GF-D8 (cell line): ENCODE results near the gene PAM16.
A peak's percentile ranks its signal among the peaks of the same experiment; 100 is the strongest.
"Not testable (repeated sequence)": the region's sequence is repeated elsewhere in the genome, so short reads cannot be mapped to it uniquely, and the experiment has no call there.

Experiments used
- DNase-seq: peaks from one replicate; lab custom pipeline; 2025; lab: John Stamatoyannopoulos, UW

Gene PAM16

GRCh38 chr16:4353675-4354074 lies 2.6 kb upstream of the PAM16 start:
- no peak for DNase-seq

GRCh38 chr16:4352843-4353242 lies 1.7 kb upstream of the PAM16 start:
- no peak for DNase-seq

GRCh38 chr16:4351880-4352279 lies 759 bp upstream of the PAM16 start:
- DNase-seq = no peak

DNA sequence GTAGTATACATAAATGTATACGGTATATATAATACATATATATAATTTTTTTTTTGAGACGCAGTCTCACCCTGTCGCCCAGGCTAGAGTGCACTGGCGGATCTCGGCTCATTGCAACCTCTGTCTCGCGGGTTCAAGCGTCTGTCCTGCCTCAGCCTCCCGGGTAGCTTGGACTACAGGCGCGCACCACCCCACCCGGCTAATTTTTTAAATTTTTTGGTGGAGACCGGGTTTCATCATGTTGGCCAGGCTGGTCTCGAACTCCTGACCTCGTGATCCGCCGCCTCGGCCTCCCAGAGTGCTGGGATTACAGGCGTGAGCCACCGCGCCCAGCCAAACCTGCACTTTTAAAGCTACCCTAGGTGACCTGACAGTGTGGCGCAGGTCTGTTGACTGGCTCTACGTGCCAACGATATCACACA lies 745 bp downstream of the PAM16 start:
- no peak for DNase-seq

GRCh38 chr16:4349332-4349731 lies 1.8 kb downstream of the PAM16 start:
- DNase-seq = no peak

- no peak for DNase-seq
Observed at GRCh38 chr16:4347765-4348509, 3.2 kb downstream of the PAM16 start.

GRCh38 chr16:4347010-4347409 lies 4.1 kb downstream of the PAM16 start:
- DNase-seq = peak; percentile 95

- peak; percentile 76 for DNase-seq
Observed at GRCh38 chr16:4345836-4346781, 5.0 kb downstream of the PAM16 start.

- no peak for DNase-seq
Observed at GRCh38 chr16:4344983-4345835, 5.9 kb downstream of the PAM16 start.

DNA sequence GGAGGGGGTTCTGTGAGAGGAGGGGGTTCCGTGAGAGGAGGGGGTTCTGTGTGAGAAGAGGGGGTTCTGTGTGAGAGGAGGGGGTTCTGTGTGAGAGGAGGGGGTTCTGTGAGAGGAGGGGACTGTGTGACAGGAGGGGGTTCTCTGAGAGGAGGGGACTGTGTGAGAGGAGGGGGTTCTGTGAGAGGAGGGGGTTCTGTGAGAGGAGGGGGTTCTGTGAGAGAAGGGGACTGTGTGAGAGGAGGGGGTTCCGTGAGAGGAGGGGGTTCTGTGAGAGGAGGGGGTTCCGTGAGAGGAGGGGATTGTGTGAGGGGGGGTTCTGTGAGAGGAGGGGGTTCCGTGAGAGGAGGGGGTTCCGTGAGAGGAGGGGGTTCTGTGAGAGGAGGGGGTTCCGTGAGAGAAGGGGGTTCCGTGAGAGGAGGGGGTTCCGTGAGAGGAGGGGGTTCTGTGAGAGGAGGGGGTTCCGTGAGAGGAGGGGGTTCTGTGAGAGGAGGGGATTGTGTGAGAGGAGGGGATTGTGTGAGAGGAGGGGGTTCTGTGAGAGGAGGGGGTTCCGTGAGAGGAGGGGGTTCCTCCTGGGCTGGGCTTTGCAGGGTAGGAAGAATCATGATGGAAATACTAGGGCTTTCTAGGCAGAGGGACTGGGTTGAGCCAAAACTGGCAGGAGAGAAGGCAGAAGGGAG lies 6.7 kb downstream of the PAM16 start:
- not testable (repeated sequence) for DNase-seq

- DNase-seq = no peak
Observed at GRCh38 chr16:4342866-4343744, 8.0 kb downstream of the PAM16 start.

- DNase-seq = no peak
Observed at GRCh38 chr16:4341250-4341649, 9.9 kb downstream of the PAM16 start.

DNA sequence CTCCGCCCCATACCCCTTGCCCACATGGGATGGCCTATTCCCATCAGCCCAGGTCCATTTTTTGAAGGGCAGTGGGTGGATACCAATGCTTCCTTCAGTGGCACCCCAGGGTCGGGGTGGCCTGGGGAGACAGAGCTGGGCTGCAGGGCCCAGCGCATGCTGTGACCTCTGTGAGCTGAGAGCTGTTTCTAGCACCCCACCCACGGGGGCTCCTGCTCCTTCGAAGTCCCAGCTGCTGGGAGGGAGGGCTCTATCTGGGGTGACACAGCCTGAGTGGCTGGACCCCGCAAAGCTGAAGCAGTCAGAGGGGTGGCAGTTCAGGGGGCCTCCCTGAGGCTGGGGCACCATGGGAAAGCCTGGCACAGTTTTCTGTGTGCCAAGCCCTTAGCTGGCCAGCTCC lies 10.7 kb downstream of the PAM16 start:
- DNase-seq = no peak

DNA sequence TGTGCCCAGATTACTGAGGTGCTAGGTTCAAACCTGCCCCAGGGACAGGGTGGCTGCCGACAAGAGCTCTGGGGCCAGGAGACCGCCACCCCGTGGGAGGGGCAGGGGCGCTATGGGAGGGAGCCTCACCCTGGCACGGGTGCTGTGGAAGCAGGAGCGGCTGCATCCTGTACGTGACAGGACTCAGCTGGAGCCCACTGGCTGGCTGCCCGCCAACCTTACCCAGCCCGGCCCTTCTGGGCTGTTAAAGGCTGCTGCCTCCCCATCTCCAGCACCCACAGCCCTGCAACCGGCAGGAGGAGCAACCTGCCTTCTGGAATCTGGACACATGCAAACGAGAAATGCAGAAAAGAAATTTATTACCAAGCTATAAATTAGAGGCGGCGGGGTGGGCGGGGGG lies 11.2 kb downstream of the PAM16 start:
- DNase-seq = no peak

DNA sequence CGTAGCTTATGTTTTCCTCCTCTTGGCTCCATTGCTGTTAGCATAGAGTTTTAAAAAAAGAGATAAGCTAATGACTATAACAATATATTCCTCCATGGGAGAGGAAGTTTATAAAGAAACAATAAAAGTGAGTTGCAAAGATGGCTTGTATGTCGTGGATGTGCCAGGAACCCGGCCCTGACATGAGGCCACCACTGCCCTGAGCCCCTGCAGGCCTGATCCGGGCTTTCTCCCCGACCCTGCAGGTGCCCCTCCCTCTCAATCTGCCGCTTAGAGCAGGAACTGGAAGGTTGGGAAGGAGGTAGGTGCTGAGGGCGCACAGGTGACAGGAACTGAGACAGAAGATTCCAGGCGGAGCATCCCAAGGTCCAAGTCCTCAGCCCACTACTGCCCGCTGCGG lies 11.7 kb downstream of the PAM16 start:
- no peak for DNase-seq

GRCh38 chr16:4338712-4339299 lies 12.3 kb downstream of the PAM16 start:
- no peak for DNase-seq

- no peak for DNase-seq
Observed at GRCh38 chr16:4338125-4338582, 13.0 kb downstream of the PAM16 start.

GRCh38 chr16:4337540-4338088 lies 13.5 kb downstream of the PAM16 start:
- DNase-seq = no peak

DNA sequence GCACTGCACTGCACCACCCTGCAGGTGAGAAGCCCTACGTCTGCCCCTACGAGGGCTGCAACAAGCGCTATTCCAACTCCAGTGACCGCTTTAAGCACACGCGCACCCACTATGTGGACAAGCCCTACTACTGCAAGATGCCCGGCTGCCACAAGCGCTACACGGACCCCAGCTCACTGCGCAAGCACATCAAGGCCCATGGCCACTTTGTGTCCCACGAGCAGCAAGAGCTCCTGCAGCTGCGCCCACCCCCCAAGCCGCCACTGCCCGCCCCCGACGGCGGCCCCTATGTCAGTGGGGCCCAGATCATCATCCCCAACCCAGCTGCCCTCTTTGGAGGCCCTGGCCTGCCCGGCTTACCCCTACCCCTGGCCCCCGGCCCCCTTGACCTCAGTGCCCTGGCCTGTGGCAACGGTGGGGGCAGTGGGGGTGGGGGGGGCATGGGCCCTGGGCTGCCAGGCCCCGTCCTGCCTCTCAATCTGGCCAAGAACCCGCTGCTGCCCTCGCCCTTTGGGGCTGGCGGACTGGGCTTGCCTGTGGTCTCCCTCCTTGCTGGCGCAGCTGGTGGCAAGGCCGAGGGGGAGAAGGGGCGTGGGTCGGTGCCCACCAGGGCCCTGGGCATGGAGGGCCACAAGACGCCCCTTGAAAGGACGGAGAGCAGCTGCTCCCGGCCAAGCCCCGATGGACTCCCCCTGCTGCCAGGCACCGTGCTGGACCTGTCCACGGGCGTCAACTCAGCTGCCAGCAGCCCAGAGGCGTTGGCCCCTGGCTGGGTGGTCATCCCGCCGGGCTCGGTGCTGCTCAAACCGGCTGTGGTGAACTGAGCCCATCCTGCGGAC lies 14.2 kb downstream of the PAM16 start:
- DNase-seq = no peak
